ENCODE results near the gene ELK3.

ELK3 gene

DNA sequence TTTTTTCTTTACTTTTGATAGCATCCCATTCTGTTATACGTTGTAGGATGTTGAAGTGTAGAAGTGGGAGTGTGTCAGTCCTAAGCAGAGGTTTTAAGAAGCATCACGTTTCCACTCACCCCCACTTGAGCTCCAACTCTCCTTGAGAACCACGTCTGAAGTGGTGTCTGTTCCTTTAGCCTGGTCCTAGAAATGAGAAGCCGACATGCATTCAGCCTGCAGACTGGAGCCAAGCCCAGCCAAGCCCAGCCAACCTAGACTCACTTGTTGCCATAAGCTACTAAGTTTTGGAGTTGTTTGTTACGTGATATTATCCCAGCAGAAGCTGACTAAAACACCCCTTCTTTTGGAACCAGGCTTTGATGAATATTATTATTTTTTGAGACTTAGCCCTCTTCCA is 4.4 kb upstream of the ELK3 start:
- DNase-seq (ENCODE audit: low spot score): no peak

DNA sequence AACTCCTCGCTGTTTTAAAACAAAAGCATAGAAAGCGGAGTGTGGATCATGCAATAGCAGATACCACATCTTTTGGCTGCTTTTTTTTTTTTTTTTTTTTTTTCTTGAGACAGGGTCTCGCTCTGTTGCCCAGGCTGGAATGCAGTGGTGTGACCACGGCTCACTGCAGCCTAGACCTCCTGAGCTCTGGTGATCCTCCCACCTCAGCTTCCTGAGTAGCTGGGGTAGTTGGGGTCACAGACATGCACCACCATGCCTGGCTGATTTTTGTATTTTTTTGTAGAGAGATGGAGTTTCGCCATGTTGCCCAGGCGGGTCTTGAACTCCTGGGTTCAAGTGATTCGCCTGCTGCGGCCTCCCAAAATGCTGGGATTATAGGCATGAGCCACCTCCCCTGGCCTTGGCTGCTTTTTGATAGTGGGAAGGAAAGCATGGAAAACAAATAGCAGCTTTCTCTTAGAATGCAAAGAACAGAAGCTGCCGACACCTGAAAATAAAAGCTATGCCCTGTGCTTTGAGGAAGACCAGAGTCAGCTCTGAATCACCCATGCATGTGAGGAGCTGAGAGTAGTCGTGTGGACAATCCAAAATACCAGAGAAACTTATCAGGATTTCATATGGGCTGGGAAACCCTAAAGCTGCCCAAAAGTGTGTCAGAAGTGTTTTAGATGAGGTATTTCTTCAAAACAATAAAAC is 3.6 kb upstream of the ELK3 start:
- DNase-seq (ENCODE audit: low spot score): no peak

- no peak for DNase-seq (ENCODE audit: low spot score)
Measured at GRCh38 chr12:96192926-96193573, 1.1 kb upstream of the ELK3 start.

GRCh38 chr12:96194576-96194889 is 358 bp downstream of the ELK3 start:
- no peak for DNase-seq (ENCODE audit: low spot score)

DNA sequence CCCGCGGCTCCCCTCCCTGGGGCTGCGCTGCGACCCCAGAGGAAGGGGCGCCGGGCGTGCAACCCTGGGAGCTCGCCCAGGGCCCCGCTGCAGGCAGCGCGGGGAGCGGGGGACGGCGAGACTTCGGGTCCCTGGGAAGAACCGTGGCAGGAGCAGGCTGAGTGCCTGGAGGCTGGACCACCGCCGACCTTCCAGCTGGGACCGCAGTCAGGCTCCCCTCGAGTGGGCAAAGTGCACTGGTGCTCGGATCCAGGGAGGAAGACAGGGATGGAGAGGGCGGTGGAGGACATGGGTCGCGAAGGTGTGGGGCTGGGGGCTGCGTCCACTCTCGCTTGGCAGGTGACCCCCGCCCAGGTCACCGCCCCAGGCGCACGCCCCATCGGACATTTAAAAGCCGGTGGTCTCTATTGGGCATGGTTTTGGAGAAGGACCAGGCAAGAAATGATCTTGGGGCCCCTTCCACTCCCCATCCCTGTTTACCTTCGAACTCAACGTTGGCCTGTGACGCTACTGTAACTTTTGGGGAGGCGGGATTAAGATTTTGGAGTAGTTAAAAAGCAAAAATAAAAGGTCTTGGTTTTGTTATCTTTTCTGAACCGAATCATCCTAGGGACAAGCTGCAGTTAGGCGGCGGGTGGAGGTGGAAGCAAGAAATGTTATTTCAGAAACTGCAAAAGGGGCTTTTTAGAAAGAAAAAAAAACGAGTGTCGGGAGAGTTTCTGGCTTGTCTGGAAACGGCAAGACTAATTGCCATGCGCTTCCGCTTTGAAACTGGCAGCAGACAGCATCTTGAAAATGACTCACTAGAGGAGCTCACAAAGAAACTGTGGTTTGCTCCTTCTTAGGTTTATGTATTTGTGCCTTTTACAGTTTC is 1.0 kb downstream of the ELK3 start:
- peak; percentile 15 for DNase-seq (ENCODE audit: low spot score)

GRCh38 chr12:96195845-96196451 is 1.8 kb downstream of the ELK3 start:
- DNase-seq (ENCODE audit: low spot score): no peak

DNA sequence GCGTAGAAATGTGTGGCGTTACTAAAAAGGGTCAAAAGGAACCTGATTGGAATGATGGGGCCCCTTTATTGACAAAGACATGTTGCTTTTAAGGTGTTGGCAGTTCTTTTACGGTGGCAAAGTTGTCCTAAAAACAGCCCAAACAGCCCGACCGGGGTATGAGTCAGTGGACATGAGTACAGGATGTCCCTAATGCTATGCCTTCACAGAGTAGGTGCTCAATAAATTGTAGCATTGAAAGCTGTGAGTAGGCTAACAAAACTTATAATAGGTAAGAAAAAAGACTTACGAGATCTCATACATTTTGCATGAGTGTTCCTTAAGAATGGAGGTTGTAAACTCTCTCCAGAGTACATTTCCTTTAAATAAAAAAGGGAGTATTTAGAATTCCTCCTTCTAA is 2.6 kb downstream of the ELK3 start:
- no peak for DNase-seq (ENCODE audit: low spot score)

- DNase-seq (ENCODE audit: low spot score): no peak
Measured at GRCh38 chr12:96197503-96198272, 3.5 kb downstream of the ELK3 start.

GRCh38 chr12:96198965-96199364 is 4.8 kb downstream of the ELK3 start:
- DNase-seq (ENCODE audit: low spot score): no peak

GRCh38 chr12:96199464-96199863 is 5.3 kb downstream of the ELK3 start:
- no peak for DNase-seq (ENCODE audit: low spot score)

DNA sequence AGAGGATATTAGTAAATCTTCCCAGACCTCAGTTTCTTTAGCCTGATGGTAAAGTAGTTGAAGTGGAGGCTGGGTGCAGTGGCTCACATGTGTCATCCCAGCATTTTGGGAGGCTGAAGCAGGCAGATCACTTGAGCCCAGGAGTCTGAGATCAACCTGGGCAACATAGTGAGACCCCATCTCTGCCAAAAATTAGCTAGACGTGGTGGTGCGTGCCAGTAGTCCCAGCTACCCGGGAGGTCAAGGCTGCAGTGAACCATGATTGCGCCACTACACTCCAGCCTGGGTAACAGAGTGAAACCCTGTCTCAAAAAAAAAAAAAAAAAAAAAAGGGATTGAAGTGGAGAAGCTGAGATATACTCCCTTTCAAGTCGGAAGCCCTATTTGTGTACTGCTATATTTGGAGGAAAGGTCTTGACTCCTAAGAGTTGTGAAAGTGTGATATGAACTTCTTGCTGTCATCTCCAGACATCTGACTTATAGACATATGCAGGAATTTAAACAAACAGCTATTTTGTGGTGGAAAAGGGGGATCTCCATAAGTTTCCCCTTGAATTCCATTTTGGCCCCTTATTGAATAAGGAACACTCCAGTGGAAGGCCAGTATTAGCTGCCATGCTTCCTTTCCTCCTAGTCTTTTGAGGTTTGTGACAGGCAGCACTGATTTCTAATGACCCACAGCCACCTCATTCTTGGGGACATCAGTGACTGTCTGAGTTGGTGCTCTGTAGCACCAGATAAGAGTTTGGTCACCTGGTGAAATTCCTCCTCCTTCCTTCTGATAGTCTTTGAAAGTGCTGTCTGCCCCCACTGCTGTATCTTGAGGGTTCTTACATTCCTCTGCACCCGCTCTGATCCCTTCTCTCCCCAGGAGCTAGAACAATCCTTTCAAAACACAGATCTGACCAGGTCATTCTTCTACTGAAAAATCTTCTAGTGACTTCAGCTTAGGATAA is 7.4 kb downstream of the ELK3 start:
- no peak for DNase-seq (ENCODE audit: low spot score)

DNA sequence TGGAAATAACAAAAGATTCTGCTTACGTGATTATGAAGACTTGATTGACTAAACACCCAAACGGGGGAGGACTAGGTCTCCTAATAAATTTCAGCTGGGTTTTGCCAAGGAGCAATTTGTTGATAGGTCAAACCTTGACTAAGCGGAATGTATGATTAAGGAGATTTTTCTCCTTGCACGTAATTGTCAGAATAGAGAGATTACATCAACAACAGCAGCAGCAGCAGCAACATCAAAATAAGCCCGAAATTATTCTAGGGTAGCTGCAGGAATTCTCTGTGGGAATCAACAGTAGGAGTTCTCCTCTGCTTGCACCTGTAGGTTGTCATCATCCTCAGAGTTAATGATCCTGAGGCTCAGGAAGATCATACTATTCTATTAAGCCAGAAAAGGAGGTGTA is 10.2 kb downstream of the ELK3 start:
- no peak for DNase-seq (ENCODE audit: low spot score)

DNA sequence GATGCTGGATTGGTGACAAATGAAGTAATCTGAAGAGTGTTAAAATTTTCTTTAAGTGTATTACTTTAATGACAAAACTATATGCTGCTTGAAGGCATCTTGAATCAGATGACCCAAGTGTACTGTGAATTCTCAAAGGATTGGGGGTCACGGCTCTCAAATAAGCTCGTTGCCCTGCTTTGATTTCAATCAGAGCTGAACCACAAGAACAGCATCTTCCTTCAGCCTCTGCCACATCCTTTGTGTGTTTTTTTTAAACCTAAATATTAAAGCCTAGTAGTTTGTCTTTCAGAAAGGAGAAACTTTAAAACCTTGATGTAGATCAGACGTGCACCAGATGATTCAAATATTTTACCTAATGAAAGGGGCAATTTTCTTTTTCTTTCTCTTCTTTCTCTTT is 11.7 kb downstream of the ELK3 start:
- no peak for DNase-seq (ENCODE audit: low spot score)

DNA sequence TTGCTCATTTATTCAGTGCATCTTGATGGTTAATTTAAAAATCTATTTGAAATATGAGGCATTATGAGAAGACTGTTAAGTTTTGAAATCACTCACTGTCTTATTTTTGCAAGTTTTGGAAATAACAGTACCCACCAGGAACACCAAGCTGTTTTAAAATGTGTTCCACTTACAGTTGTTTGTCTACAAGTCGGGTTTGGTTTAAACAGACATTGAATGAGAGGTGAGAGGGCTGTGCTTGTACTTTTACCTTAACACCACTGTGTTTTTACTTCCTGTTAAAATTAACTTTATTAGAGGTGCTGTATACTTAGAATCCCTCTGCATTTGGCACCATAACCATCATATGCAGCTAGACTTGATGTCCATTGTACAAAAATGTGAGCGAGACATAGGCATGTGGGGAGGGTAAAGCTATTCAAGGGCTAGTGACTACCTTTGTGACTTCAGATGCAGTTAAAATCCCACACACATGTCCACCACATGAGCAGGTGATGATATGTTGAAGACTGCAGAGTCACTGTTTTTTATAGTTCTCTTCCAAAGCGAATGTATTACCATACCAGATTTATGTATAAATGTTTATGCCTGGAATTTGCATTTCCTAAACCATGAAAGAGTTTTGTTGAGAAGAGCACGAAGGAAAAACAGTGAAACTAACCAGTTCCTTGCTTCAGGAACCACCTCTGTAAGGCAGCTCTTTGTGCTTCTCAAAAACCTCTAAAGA is 12.9 kb downstream of the ELK3 start:
- no peak for DNase-seq (ENCODE audit: low spot score)

- no peak for DNase-seq (ENCODE audit: low spot score)
Measured at GRCh38 chr12:96208346-96208745, 14.2 kb downstream of the ELK3 start.

DNA sequence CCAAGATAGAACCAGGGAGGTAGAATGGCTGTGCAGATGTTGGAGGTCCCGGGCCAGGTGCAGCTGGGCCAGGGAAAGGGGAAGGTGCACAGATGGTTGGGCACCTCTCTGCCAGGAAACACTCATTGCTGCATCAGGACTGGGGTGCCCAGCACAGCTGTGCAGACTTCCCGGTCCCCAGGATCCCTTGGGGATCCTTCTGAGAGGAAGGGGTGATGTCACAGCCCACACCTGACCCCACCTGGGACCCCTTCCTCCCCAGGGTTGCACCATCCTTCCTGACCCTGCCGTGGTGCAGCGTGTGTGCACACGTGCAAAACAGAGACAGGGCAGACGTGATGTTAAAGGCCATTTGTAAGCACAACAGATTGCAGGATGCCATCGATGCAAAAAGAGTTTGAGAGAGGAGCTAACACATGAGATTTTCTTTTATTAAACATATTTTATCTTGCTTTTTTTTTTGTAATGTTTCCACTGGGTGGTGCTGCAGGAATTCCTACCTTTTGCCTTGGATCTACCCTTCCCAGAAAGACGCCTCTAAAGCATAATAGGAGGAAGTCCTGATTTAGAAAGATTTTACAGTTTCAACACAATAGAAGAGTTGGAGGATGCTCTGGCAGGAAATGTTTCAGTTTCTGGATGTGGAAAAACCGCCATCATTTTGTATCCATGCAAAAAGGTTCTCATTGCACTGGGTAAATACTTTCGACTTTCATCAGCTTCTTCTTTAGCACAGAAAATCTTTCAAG is 14.8 kb downstream of the ELK3 start:
- DNase-seq (ENCODE audit: low spot score): no peak

GRCh38 chr12:96210376-96211055 is 16.3 kb downstream of the ELK3 start:
- no peak for DNase-seq (ENCODE audit: low spot score)

- DNase-seq (ENCODE audit: low spot score): no peak
Measured at GRCh38 chr12:96211988-96212387, 17.8 kb downstream of the ELK3 start.

All from hematopoietic multipotent progenitor cell treated with erythropoietin and hydrocortisone succinate and interleukin-3 and kit ligand, for 15 days (in vitro differentiated cells).